GM23248 (cell line): ENCODE measurements around the gene VPS35L. TPM values are rescaled to one million over a fixed set of nuclear protein-coding genes. Genes with fewer than 3 reads are reported as not detected.

Experiments used
- DNase-seq: peaks from one replicate; pipeline ENCODE4 v3.0.0-alpha.2; 2015
- H2AFZ ChIP-seq: fragments of 200-600 bp; sonication (generic); 2 replicates; pipeline ENCODE4 v1.6.1; 2016; ENCODE audit warnings: antibody characterized with exemption
- H3F3A ChIP-seq: fragments of 200-600 bp; sonication (generic); 2 replicates; pipeline ENCODE4 v1.6.1; 2016; ENCODE audit warnings: mild to moderate bottlenecking, antibody characterized with exemption, mixed run types; ENCODE audit not compliant: insufficient read depth
- H3K27ac ChIP-seq: fragments of 200-600 bp; sonication (generic); 2 replicates; pipeline ENCODE4 v1.5.1; 2016; ENCODE audit warnings: mild to moderate bottlenecking
- H3K27me3 ChIP-seq: fragments of 200-600 bp; sonication (generic); replicated peaks from 2 replicates; pipeline ENCODE4 v1.6.1; 2016; ENCODE audit warnings: mild to moderate bottlenecking; ENCODE audit not compliant: insufficient read depth
- H3K36me3 ChIP-seq: fragments of 200-600 bp; sonication (generic); 2 replicates; pipeline ENCODE4 v1.6.1; 2016; ENCODE audit warnings: low read depth, mild to moderate bottlenecking
- H3K4me1 ChIP-seq: fragments of 200-600 bp; sonication (generic); 2 replicates; pipeline ENCODE4 v1.6.1; 2016; ENCODE audit warnings: mild to moderate bottlenecking; ENCODE audit not compliant: insufficient read depth
- H3K4me2 ChIP-seq: fragments of 200-600 bp; sonication (generic); one replicate; pipeline ENCODE4 v1.6.1; 2016; ENCODE audit warnings: mild to moderate bottlenecking; ENCODE audit not compliant: unreplicated experiment
- H3K4me3 ChIP-seq: fragments of 200-600 bp; sonication (generic); 2 replicates; pipeline ENCODE4 v1.5.1; 2016; ENCODE audit warnings: mild to moderate bottlenecking
- H3K79me2 ChIP-seq: fragments of 200-600 bp; sonication (generic); 2 replicates; pipeline ENCODE4 v1.6.1; 2016; ENCODE audit warnings: mild to moderate bottlenecking; ENCODE audit not compliant: insufficient read depth
- H3K9ac ChIP-seq: fragments of 200-600 bp; sonication (generic); 2 replicates; pipeline ENCODE4 v1.6.1; 2016; ENCODE audit warnings: mild to moderate bottlenecking
- H3K9me2 ChIP-seq: fragments of 200-600 bp; sonication (generic); 2 replicates; pipeline ENCODE4 v1.6.1; 2016; ENCODE audit warnings: mixed run types, mild to moderate bottlenecking, moderate library complexity; ENCODE audit not compliant: insufficient read depth
- H3K9me3 ChIP-seq: fragments of 200-600 bp; sonication (generic); one replicate; pipeline ENCODE4 v1.6.1; 2017; ENCODE audit warnings: low read depth
- H4K20me1 ChIP-seq: fragments of 200-600 bp; sonication (generic); 2 replicates; pipeline ENCODE4 v1.6.0; 2016; ENCODE audit not compliant: insufficient read depth
- EZH2 ChIP-seq: fragments of 200-600 bp; sonication (generic); IDR thresholded peaks from 2 replicates; pipeline ENCODE4 v1.6.1; 2018; ENCODE audit warnings: antibody characterized with exemption, mild to moderate bottlenecking; ENCODE audit not compliant: insufficient read depth, poor library complexity, severe bottlenecking
- EZH2phosphoT487 ChIP-seq: fragments of 200-600 bp; sonication (generic); IDR thresholded peaks from 2 replicates; pipeline ENCODE4 v1.6.1; 2018; ENCODE audit warnings: antibody characterized with exemption, moderate library complexity, mild to moderate bottlenecking, low read depth; ENCODE audit not compliant: insufficient read depth
- WGBS, 2 experiments: methylation state at CpG; one replicate each; pipeline ENCODE4 v1.1.6; 2015 to 2017; ENCODE audit warnings: low lambda C conversion rate in 2 of 2, low coverage in 1 of 2; ENCODE audit errors: missing lambda C conversion rate in 2 of 2; 5-methylcytosine and 5-hydroxymethylcytosine counted together
- in situ Hi-C: fragments of 300-500 bp; cut with MboI; formaldehyde crosslinking; loops from 2 replicates; pipeline ENCODE4 v1.15.0; 2020
- polyA plus RNA-seq: library from polyadenylated mRNA; unstranded; fragments of >200 nt; fragmentation: Nextera tagmentation; extraction: Ambion mirVana; gene quantifications from 2 replicates; pipeline ENCODE4 v1.2.1, GENCODE V29; 2016
- total RNA-seq: library from RNA; depleted of rRNA; stranded (reverse); fragments of >200 nt; shearing (Covaris generic); gene quantifications from 2 replicates; pipeline ENCODE4 v1.2.3, GENCODE V29; 2014

The VPS35L gene
- total and polyA plus RNA-seq, 2 experiments from 2014 or later: 19.9 to 58.2 TPM

DNA sequence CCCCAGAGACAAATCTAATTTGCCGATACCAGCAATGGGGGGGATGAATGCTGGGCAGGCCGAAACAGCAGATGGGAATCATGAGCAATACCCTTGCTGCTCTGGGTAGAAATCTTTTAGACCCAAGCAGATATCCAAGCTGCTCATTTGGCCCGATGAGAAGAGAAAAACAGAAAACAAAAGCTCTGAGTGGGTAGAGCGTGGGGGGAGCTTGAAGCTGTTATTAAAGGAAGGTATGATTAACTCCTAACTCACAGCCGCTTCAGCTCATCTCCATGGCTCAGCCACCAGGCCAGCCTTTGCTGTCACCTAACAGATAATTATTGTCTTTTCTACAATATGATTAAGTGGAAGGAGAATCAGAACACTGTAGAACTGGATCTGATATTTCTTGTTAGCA, 58.3 kb downstream of the VPS35L start:
- TF ChIP-seq EZH2phosphoT487 (no peak), EZH2 (no peak)
- H2AFZ ChIP-seq: 0 out of 2 replicates have a peak overlapping the region, but pooled peaks have one; percentile 9
- H3K4me2 ChIP-seq: peak overlapping the region; percentile 26
- H3K36me3 ChIP-seq: no peaks in the 10 kb centered on the region; the same call in 1 of the 2 replicates
- H3K4me1 ChIP-seq: peaks cover 13% of the 10 kb centered on the region
- in situ Hi-C loops: no loop called here
- 0 out of 2 replicates have a peak overlapping the region, but pooled peaks have one; percentile 12 for H3K4me3 ChIP-seq
- peak overlapping the region; percentile 80 for H3K27ac ChIP-seq
- peak overlapping the region; percentile 60 for H3K9ac ChIP-seq
- no peaks in the 10 kb centered on the region for H3K79me2 ChIP-seq
- no peaks in the 10 kb centered on the region for H3K9me2 ChIP-seq
- H3F3A ChIP-seq: peaks cover 12% of the 10 kb centered on the region
- H3K9me3 ChIP-seq: no peaks in the 10 kb centered on the region
- H3K27me3 ChIP-seq: no peaks in the 10 kb centered on the region
- 51 to 58% methylated on average over 5 of the region's 5 CpGs for WGBS, 2 experiments
- peak; percentile 73 for DNase-seq
- no peaks in the 10 kb centered on the region for H4K20me1 ChIP-seq

- Histone ChIP-seq H3K9ac (no peak overlapping the region), H3K4me3 (no peak overlapping the region), H3K9me3 (no peaks in the 10 kb centered on the region), H4K20me1 (no peaks in the 10 kb centered on the region), H3K4me2 (no peak overlapping the region), H3K36me3 (no peaks in the 10 kb centered on the region; the same call in 1 of the 2 replicates), H3K27ac (no peak overlapping the region), H3F3A (peaks cover 11% of the 10 kb centered on the region), H3K9me2 (no peaks in the 10 kb centered on the region), H3K27me3 (no peaks in the 10 kb centered on the region), H3K79me2 (no peaks in the 10 kb centered on the region), H3K4me1 (peaks cover 13% of the 10 kb centered on the region), H2AFZ (no peak overlapping the region)
- WGBS, 2 experiments: 96 to 100% methylated on average over 6 of the region's 6 CpGs
- TF ChIP-seq EZH2phosphoT487 (no peak), EZH2 (no peak)
- in situ Hi-C loops: no loop called here
- DNase-seq: no peak
Observed at GRCh38 chr16:19616241-19616640, 60.7 kb downstream of the VPS35L start.

- no peaks in the 10 kb centered on the region for H3K9me3 ChIP-seq
- WGBS, 2 experiments: 90 to 94% methylated on average over 9 of the region's 9 CpGs
- DNase-seq: no peak
- H4K20me1 ChIP-seq: no peaks in the 10 kb centered on the region
- no peak overlapping the region for H3K4me3 ChIP-seq
- no peak overlapping the region for H3K9ac ChIP-seq
- H2AFZ ChIP-seq: no peak overlapping the region
- H3F3A ChIP-seq: peaks cover 5% of the 10 kb centered on the region
- H3K9me2 ChIP-seq: no peaks in the 10 kb centered on the region
- H3K27ac ChIP-seq: no peak overlapping the region
- no peaks in the 10 kb centered on the region for H3K27me3 ChIP-seq
- H3K36me3 ChIP-seq: no peaks in the 10 kb centered on the region
- no peaks in the 10 kb centered on the region for H3K79me2 ChIP-seq
- no peak overlapping the region for H3K4me2 ChIP-seq
- in situ Hi-C loops: no loop called here
- TF ChIP-seq EZH2: no peak
- no peak for TF ChIP-seq EZH2phosphoT487
- H3K4me1 ChIP-seq: peaks cover 6% of the 10 kb centered on the region
Observed at GRCh38 chr16:19618876-19619275, 63.4 kb downstream of the VPS35L start.

GRCh38 chr16:19621445-19621844, 65.9 kb downstream of the VPS35L start:
- 28 to 31% methylated on average over 3 of the region's 3 CpGs for WGBS, 2 experiments
- in situ Hi-C loops: no loop called here
- H4K20me1 ChIP-seq: no peaks in the 10 kb centered on the region

GRCh38 chr16:19625039-19625438, 69.5 kb downstream of the VPS35L start:
- Histone ChIP-seq H3K9me2 (no peaks in the 10 kb centered on the region), H3K4me2 (no peak overlapping the region), H3F3A (no peaks in the 10 kb centered on the region), H3K4me3 (no peak overlapping the region), H3K79me2 (no peaks in the 10 kb centered on the region), H4K20me1 (no peaks in the 10 kb centered on the region), H3K4me1 (no peaks in the 10 kb centered on the region), H3K9me3 (no peaks in the 10 kb centered on the region), H3K36me3 (peaks cover 12% of the 10 kb centered on the region; the same call in 1 of the 2 replicates), H3K27ac (no peak overlapping the region), H3K27me3 (no peaks in the 10 kb centered on the region), H2AFZ (no peak overlapping the region), H3K9ac (no peak overlapping the region)
- 91 to 94% methylated on average over 6 of the region's 6 CpGs for WGBS, 2 experiments
- in situ Hi-C loops: no loop called here
- no peak for DNase-seq
- TF ChIP-seq EZH2: no peak
- no peak for TF ChIP-seq EZH2phosphoT487

More at GRCh38 chr16:19621445-19621844, 65.9 kb downstream of the VPS35L start:
- H3K36me3 ChIP-seq: no peaks in the 10 kb centered on the region
- no peak overlapping the region for H3K27ac ChIP-seq
- H3K27me3 ChIP-seq: no peaks in the 10 kb centered on the region
- no peak overlapping the region for H3K4me3 ChIP-seq
- no peak for DNase-seq
- no peak overlapping the region for H3K9ac ChIP-seq
- H2AFZ ChIP-seq: no peak overlapping the region
- no peaks in the 10 kb centered on the region for H3K9me3 ChIP-seq
- H3K9me2 ChIP-seq: no peaks in the 10 kb centered on the region
- TF ChIP-seq EZH2 (no peak), EZH2phosphoT487 (no peak)
- H3F3A ChIP-seq: no peaks in the 10 kb centered on the region
- no peak overlapping the region for H3K4me2 ChIP-seq
- no peaks in the 10 kb centered on the region for H3K79me2 ChIP-seq
- no peaks in the 10 kb centered on the region for H3K4me1 ChIP-seq
